Right atrium auricular region (tissue), 2 donors: ENCODE measurements around the gene PPTC7. TPM values are rescaled to one million over a fixed set of nuclear protein-coding genes. Genes with fewer than 3 reads are reported as not detected.

Experiments
- DNase-seq: peaks from one replicate; pipeline ENCODE4 v3.0.0-alpha.2; 2019; ENCODE audit warnings: low spot score
- H3K27ac ChIP-seq, 2 donors: fragments of 200-600 bp; sonication (generic); 1 replicate in 1 of 2; 2 replicates in 1 of 2; pipeline ENCODE4 v1.5.1; 2016 to 2019
- H3K27me3 ChIP-seq, 2 donors: fragments of 200-600 bp; sonication (generic); one replicate each; pipeline versions ENCODE4 v1.5.1 to v1.6.0; 2017 to 2019
- H3K36me3 ChIP-seq: fragments of 200-600 bp; sonication (generic); one replicate; pipeline ENCODE4 v1.5.1; 2016
- H3K4me1 ChIP-seq, 2 donors: fragments of 200-600 bp; sonication (generic); one replicate each; pipeline versions ENCODE4 v1.5.1 to v1.6.0; 2017 to 2019
- H3K4me3 ChIP-seq, 2 donors: fragments of 200-600 bp; sonication (generic); 1 replicate in 1 of 2; 2 replicates in 1 of 2; pipeline ENCODE4 v1.5.1; 2017 to 2019; ENCODE audit warnings: mild to moderate bottlenecking in 1 of 2, moderate library complexity in 1 of 2
- H3K9me3 ChIP-seq, 2 donors: fragments of 200-600 bp; sonication (generic); one replicate each; pipeline ENCODE4 v1.5.1; 2019
- total RNA-seq, 2 donors: library from RNA; depleted of rRNA; stranded (reverse); fragments of >200 nt; gene quantifications; one replicate each; pipeline ENCODE4 v1.1.0, GENCODE V29; 2016
- TF ChIP-seq, protein P1 (sequence below), 2 donors: fragments of 200-600 bp; sonication (generic); IDR thresholded peaks; one replicate each; pipeline ENCODE4 v1.5.1; 2019; ENCODE audit warnings: antibody characterized with exemption in 2 of 2

PPTC7 gene
- total RNA-seq, 2 donors from 2014 or later, result 32.1 to 53.6 TPM

DNA sequence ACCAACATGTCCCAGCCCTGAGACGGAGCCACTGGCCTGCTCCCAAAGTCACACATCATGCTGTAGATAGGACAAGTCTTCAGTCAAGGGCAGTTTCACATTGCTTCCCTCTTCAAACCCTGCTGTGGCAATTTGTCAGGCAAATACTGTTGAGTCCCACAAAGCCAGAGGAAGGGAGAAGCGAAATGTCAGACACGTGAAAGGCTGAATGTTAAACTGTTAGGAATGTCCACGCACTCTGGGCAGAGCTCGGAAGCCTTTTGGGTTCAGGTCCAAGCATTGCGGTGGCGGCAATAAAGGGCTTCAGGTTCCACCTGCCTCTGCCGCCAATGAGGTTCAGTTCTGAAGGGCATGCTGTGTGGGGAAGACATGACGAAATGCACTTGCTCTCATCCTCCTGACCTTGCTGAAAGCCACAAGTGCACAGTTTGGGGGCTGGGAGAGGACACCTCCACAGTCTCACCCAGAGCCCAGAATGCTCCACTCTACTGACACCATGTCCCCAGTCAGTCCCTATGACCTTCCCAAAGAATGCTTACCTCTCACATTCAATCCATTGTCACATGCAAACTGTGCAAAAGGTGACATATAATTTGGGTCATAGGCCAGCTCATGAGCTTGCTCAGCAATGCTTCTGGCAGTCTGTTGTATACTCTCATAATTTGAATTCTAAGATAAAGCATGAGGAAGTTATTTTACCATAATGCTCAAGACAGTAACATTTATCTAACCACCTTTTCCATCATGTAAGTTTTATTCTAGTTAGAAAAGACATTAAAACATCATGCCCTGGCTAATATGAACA, 45.3 kb downstream of the PPTC7 start:
- H3K27me3 ChIP-seq, result no peaks in the 10 kb centered on the region
- TF ChIP-seq, protein P1, sequence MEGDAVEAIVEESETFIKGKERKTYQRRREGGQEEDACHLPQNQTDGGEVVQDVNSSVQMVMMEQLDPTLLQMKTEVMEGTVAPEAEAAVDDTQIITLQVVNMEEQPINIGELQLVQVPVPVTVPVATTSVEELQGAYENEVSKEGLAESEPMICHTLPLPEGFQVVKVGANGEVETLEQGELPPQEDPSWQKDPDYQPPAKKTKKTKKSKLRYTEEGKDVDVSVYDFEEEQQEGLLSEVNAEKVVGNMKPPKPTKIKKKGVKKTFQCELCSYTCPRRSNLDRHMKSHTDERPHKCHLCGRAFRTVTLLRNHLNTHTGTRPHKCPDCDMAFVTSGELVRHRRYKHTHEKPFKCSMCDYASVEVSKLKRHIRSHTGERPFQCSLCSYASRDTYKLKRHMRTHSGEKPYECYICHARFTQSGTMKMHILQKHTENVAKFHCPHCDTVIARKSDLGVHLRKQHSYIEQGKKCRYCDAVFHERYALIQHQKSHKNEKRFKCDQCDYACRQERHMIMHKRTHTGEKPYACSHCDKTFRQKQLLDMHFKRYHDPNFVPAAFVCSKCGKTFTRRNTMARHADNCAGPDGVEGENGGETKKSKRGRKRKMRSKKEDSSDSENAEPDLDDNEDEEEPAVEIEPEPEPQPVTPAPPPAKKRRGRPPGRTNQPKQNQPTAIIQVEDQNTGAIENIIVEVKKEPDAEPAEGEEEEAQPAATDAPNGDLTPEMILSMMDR (IDR thresholded peaks at IDR 0.05), result no peak
- no peak for DNase-seq
- no peaks in the 10 kb centered on the region for H3K9me3 ChIP-seq
- peak overlapping the region; percentile 82 to 87 for H3K27ac ChIP-seq
- peaks cover 37% of the 10 kb centered on the region for H3K36me3 ChIP-seq
- peaks cover 0 to 29% of the 10 kb centered on the region in 2 donors for H3K4me1 ChIP-seq
- no peak overlapping the region for H3K4me3 ChIP-seq

DNA sequence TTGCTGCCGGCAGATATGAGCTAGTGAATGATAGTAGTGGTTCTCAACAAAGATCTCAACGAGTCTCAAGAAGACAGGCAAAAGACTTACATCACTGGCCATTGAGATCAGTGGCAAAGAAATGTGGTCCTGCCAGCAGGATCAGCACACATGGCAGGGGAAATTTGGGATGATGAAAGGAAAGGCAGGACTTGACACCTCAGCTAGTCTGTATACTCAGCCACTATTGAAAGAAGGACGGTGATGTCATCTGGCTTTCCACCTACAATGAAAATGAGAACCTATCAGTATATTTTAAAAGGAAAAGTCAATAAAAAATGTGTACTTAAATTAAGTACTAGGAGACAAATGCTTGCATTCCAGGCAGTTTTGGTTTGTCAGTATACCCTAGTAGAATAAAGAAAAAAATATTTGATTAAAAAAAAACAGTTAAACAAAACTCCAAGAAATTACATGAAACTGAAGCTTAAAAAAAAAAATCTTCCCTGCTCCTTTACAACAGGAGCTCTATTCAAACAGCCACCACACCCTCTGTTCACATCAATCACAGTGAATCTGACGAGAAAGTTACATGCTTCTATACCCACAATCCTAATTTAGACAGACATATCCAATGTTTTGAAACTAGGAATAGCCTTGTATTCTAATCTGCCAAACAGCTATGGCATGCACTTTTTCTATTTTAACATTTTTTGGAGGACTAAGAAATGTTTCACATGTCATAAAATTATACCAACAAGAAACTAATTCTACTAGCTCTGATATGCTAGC, 46.1 kb downstream of the PPTC7 start:
- Histone ChIP-seq H3K27me3 (no peaks in the 10 kb centered on the region), H3K4me1 (peaks cover 0 to 29% of the 10 kb centered on the region in 2 donors), H3K27ac (peak overlapping the region; percentile 82 to 87), H3K4me3 (no peak overlapping the region), H3K36me3 (peaks cover 37% of the 10 kb centered on the region), H3K9me3 (no peaks in the 10 kb centered on the region)
- TF ChIP-seq, protein P1 (IDR thresholded peaks at IDR 0.05), result no peak
- no peak for DNase-seq

DNA sequence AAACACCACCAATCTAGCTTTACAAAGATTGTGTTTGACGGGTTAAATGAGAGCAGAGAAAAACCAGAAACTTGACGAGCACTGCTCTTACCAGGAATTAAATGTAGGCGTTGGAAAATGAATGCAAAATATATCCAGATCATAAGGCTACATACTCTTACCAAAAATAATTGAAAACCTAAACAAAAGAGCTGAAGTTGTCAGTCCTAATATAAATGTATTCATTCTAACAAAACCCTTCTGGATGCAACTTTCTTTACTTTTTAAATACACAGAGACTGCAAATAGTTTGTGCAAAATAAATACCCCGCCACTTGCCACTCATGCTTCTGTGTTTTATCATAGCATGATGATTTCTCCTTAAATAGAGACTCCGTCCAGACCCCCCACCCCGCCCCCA, 48.3 kb downstream of the PPTC7 start:
- Histone ChIP-seq H3K4me1 (peaks cover 0 to 43% of the 10 kb centered on the region in 2 donors), H3K4me3 (no peak overlapping the region), H3K9me3 (no peaks in the 10 kb centered on the region), H3K36me3 (peaks cover 37% of the 10 kb centered on the region), H3K27ac (peak overlapping the region in 1 of 2 donors; percentile 87), H3K27me3 (no peaks in the 10 kb centered on the region)
- DNase-seq, result no peak
- TF ChIP-seq, protein P1 (IDR thresholded peaks at IDR 0.05), result no peak

DNA sequence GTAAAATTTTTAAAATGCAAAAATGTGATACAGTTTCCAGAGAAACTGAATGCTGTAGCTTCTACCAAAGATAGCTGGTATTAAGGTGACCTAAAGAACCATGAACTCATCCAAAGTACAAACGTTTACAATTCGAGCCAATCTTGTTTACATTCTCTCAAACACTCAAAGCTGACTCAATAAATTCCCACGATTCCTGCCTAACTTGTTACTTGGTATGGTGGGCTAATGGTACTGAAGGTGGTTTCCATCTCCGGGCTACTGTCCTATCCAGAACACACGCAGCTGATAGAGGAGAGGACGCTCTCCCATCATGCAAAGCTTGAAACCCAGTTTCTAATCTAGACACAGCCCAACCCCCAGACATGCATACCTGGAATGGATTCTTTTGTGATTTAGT, 49.5 kb downstream of the PPTC7 start:
- TF ChIP-seq, protein P1 (IDR thresholded peaks at IDR 0.05), result no peak
- Histone ChIP-seq H3K9me3 (no peaks in the 10 kb centered on the region), H3K27ac (peak overlapping the region; percentile 31 to 87), H3K27me3 (no peaks in the 10 kb centered on the region), H3K4me3 (no peak overlapping the region), H3K36me3 (peaks cover 26% of the 10 kb centered on the region), H3K4me1 (peaks cover 0 to 39% of the 10 kb centered on the region in 2 donors)
- no peak for DNase-seq

DNA sequence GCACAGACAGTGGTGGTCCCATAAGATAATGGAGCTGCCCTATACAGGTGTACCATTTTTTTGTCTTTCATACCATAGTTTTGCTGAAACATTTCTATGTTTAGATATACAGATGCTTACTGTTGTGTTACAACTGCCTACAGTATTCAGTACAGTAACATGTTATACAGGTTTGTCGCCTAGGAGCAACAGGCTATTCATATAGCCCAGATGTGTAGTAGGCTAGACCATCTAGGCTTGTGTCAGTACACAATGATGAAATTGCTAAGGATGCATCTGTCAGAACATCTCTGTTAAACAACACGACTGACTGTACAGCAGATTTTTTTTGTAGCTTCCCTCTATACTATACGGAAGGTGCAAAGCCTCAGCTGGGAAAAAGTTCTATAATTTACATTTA, 50.5 kb downstream of the PPTC7 start:
- TF ChIP-seq, protein P1 (IDR thresholded peaks at IDR 0.05), result no peak
- Histone ChIP-seq H3K27ac (peak overlapping the region in 1 of 2 donors; percentile 24), H3K36me3 (peaks cover 16% of the 10 kb centered on the region)

More for the DNA sequence above, 50.5 kb downstream of the PPTC7 start:
- Histone ChIP-seq H3K4me1 (peaks cover 0 to 34% of the 10 kb centered on the region in 2 donors), H3K9me3 (no peaks in the 10 kb centered on the region), H3K27me3 (no peaks in the 10 kb centered on the region), H3K4me3 (no peak overlapping the region)
- no peak for DNase-seq
